Left renal pelvis (tissue), 4 donors: ENCODE results near the gene ZMPSTE24. TPM values are rescaled to one million over a fixed set of nuclear protein-coding genes. Genes with fewer than 3 reads are reported as not detected.
"Not testable (repeated sequence)": the region's sequence is repeated elsewhere in the genome, so short reads cannot be mapped to it uniquely, and the experiment has no call there.

Experiments used
- DNase-seq, 4 donors: peaks; one replicate each; pipeline ENCODE4 v3.0.0-alpha.2; 2013; ENCODE audit warnings: low read depth in 4 of 4, low spot score in 3 of 4
- polyA plus RNA-seq, 4 donors: library from polyadenylated mRNA; unstranded; fragments of 120-200 nt; gene quantifications; one replicate each; pipeline ENCODE4 v1.2.1, GENCODE V29; 2013; ENCODE audit not compliant: insufficient read length in 4 of 4

The ZMPSTE24 gene
- 10 to 100 TPM; 48.7 to 74.8 (median 60.7) TPM for polyA plus RNA-seq

DNA sequence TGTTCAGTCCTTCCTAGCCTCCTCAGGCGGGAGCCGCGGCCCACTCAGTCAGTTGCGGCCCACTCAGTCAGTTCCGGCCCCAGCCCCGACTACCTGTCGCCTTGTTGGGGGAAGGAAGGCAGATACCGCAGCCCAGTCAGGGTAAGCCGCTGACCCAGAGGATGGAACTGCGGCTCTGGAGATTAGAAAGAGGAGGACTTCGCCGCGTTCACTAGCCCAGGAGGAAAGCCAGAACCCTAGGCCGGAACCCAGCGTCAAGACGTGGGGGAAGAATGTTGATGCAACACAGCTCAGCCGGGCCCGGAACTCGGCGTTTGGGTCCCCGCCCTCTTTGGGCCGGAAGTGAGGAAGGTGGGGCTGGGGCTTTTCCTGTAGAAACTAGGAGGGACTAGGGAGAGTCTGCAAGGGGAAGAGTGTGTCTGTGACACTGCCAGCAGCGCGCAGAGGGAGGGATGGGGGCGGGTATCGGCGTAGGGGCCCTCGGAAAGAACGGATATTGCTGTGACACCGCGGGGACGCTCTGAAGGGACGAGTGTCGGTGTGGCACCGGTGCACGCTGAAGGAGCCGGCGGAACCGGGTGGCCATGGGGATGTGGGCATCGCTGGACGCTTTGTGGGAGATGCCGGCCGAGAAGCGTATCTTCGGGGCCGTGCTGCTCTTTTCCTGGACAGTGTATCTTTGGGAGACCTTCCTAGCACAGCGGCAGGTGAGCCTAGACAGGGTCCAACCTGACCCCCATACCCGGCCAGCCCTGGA, at the start of gene ZMPSTE24:
ZMPSTE24 (plus strand) TSS at position 549 of the 757 bp plus-strand sequence; CDS start at position 585, 36 bp downstream.
- DNase-seq: peak; percentile 92 to 96 (median 94)

DNA sequence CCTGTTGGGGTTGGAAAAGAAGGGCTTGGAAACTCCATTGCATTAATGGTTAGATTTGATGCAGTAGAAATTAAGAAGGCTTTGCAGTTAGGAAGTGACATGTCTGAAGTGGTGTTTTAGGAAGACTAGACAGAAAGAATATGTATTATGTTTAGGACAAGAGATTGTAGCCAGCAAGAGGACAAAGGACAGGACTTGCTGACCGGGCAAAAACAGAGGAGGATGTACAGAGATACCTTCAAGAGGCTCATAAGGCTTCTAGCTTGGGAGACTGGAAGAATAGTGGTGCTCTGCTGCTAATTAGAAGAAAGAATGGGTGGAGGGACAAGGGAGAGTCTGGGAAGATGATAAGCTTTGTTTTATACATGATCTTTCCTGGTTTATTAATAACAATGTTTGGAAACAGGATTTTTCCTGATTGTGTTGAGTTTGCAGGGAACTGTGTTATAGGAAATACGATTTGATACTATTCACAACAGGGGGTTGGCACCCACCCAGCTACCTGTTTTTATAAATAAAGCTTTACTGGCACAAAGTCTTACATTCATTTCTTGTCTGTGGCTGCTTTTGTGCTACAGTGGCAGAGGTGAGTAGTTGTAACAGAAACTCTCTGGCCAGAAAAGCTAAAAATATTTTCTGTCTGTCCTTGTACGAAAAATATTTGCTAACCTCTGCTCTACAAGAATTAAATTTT, 47.4 kb upstream of the ZMPSTE24 start:
- no peak for DNase-seq

DNA sequence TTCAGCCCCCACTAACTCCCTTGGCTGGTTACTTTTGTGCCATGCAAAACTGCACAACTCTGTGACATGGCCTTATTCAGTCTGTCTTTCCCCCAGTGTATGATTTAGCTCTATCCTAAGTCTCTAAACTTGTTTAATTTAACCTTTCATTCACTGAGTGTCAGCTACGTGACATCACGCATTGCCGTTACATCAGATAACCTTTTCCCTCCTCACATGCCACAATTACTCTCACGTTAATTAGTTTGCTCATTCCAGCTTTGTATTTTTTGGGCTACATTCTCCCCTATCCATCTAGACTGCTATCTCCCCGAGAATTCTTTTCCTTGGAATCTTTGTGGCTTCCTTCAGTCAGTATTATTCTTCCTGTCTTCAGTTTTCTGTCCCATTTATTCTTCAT, 39.7 kb upstream of the ZMPSTE24 start:
- no peak for DNase-seq

DNA sequence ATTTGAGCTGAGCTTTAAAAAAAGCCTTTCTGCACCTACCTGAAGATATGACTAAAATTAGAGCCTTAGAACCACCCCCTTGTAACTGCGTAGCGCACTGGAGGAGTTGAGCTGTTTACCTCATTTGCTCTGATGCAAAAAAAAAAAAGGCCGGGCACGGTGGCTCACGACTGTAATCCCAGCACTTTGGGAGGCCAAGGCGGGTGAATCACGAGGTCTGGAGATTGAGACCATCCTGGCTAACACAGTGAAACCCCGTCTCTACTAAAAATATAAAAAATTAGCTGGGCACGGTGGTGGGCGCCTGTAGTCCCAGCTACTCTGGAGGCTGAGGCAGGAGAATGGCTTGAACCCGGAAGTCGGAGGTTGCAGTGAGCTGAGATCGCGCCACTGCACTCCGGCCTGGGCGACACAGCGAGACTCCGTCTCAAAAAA, 36.5 kb upstream of the ZMPSTE24 start:
- not testable (repeated sequence) for DNase-seq

DNA sequence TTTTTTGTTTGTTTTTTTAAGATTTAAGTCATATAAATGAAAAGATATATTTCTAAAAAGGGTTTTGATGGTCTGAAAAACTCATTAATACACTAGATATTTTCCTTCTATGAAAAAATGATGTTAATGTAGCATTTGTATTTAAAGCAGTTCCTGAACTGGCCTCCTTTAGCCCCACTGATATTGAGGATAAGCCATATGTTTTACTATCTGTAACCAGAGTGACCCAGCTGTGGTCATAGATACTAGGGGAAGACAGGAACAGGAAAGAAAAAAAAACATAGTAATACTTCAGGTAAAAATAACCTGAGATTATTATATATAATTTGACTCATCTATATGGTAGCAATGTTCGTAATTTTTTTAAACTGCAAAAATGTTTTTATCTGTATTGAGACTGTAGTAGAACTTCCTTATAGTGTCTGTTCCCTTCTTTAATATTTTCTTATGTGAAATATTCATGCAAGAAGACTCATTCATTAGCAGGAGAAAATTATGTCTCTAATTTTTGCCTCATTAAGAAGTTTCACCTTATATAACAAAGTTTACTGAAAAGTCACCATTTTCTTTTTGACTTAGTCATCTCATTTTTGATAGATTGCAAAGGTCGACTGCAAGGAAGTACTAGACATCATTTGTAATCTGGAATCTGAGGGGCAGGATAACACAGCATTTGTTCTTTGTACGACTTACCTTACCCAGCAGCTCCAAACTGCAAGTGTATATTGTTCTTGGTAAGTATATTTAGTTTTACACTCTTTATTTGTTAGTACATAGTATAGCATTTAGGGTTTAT, 35.9 kb upstream of the ZMPSTE24 start:
- DNase-seq: no peak

DNA sequence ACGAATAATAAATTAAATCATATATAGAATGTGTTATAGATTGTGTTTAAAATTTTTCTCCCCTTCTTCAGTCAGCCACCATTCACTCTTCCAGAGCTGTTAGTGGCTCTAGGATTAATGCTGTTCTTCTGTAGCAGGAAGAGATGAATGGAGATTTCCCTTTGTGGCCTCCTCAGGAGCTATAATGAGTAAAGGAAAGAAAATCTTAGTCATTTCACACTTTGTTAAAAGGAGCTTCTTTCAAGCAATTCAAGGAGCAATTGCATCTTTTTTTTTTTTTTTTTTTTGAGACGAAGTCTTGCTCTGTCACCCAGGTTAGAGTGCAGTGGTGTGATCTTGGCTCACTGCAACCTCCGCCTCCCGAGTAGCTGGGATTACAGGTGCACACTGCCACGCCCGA, 34.0 kb upstream of the ZMPSTE24 start:
- DNase-seq: no peak

DNA sequence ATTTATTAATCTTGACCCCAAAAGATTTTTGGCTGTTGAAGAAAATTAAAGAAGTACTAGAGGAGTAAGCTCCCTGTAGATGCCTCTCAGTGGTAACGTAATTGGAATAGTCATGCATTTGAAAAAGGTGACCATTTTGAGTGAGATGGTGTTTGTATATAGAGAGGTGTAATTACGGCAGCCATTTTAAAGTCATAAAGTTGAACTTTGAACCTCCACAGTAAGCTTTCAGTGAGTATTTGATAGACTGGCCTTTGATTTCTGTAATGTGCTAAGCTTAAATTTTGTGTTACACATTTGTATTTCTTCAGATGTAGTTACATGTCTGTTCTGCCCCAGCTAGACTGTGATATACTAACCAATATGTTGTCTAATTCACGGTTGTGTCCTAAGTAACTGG, 31.8 kb upstream of the ZMPSTE24 start:
- no peak for DNase-seq

DNA sequence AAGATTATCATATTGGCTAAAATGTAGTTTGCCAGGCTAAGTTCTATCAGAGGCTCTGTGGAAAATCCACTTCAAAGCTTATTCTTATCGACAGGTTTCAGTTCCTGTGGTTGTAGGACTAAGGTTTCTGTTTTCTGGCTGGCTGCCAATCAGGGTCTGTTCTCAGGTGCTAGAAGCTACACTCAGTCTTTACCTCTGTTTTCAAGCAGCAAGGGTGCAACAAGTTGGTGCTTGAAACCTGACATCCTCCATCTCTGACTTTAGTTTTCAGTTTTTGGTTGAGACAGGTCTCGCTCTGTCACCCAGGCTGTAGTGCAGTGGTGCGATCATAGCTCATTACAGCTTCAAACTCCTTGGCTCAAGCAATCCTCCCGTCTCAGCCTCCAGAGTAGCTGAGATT, 25.6 kb upstream of the ZMPSTE24 start:
- no peak for DNase-seq

DNA sequence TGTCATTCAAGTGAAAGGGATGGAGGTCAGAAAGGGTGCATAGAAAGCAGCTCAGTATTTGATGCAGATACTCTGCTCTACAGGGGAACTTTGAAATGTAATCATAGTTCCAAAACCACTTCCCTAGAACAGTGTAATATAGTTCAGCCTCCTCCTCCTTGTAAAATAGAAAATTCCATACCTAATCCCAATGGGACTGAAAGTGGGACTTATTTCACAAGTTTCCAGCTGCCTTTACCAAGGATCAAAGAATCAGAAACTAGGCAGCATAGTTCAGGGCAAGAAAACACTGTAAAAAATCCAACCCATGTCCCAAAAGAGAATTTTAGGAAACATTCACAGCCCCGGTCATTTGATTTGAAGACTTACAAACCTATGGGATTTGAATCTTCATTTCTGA, 18.4 kb upstream of the ZMPSTE24 start:
- DNase-seq: no peak

DNA sequence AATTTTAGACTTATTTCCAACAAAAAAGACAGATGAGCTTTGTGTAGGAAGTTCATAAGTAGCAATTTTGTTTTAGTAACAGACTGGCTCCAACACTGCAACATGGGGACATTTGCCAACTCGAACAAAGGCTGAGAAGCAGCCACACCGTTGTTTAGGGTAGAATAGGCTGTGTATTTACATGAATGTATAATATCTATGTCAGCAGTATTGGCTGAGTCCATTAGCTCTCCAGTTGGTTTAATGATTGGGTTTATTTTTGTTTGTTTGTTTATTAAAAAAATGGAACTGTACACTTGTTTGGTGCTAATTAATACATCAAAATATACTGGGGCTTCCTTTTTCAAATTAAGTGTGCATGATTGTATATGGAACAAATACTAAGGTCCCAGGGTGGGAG, 17.6 kb upstream of the ZMPSTE24 start:
- no peak for DNase-seq

DNA sequence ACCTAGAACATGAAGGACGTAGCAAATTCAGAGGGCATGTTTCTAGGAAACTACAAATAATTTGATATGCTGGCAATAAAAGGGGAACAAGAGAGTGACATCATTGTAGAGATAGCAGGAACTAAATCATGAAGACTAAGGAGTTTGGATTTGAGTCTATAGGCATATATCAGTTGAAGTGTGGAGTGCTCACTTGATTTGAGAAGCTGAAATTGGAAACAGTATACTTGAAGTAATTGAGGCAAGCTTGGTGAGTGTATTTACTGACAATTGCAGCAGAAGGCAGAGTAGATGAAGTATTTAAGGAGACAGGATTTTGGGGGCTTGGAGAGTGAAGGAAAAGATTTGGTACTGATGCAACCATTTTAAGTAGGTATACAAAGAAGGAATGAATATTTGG, 16.7 kb upstream of the ZMPSTE24 start:
- DNase-seq: no peak

DNA sequence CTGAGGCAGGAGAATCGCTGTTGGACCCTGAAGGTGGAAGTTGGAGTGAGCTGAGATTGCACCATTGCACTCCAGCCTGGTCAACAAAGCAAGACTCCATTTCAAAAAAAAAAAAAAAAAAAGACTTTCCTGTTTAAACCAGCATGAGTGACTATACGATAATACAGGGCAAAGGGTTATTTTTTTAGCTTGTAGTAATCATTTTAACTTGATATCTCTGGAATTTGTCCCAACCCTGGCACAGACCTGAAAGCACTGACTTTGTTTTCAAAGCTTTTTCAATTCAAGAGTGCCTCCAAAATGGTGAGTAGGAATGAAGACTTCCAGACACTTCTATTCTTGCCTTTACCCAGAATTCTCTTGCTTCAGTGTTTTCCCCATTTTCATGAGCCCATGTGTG, 14.7 kb upstream of the ZMPSTE24 start:
- no peak for DNase-seq

DNA sequence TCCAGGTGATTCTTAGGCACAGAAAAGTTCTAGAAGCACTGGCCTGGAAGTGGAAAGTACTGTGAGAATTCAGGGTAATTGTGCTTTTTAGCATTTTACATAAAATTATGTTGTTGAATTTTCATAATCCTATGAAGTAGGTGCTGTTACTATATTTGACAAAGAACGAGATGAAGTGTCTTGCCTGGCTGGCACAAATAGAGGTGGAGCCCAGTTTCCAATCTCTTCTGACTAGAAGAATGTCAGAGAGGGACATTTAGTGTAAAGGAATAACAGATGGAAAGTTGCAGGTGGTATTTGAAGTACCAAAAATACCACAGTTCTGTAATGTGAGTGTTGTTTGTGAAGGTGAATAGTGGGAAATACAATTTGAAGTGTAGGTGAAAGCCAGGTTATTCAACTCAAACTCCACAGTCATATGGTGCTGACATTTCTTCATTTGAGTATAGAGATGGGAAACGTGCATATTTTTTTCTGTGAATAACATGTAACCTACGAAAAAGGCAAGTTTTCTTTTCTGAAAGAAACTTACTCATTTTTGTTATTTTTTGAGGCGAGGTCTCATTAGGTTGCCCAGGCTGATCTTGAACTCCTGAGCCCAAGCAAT, 13.8 kb upstream of the ZMPSTE24 start:
- no peak for DNase-seq

DNA sequence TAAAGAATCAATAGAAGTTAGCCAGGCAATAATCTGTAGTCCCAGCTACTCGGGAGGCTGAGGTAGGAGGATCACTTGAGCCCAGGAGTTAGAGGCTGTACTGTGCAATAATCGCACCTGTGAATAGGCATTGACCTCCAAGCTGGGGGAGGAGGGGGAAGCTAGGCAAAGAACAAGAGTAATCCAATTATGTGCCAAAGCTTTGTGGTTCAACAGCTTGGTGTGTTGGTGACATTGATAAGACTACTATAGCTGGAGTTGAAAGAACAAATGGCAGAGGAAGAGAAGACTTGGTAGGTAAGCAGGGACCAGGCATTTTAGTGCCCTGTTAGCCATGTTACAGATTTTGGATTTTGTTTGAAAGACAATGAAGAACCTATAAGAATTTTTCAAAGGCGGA, 12.3 kb upstream of the ZMPSTE24 start:
- DNase-seq: no peak

DNA sequence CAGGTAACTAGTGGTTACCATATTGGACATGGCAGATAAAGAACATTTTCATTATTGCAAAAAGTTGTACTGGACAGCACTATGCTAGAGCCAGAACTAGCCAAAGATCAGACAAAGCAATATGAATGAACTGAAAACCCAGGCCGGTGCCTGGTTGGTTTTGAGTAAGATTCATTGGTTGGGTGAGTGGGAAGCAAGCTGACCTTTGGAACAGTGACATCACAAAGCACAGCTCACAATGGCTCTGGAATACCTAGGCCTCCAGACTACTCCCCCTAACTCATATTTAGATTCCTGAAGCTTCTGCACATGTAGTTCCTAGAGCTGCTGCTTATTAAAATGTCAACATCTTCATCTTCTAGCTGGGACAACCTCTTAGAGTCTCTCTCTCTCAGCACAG, 10.4 kb upstream of the ZMPSTE24 start, which contains the start of gene TMCO2:
TMCO2 (plus strand) TSS at position 283 of the 400 bp plus-strand sequence; CDS start at position 340, 57 bp downstream.
- DNase-seq: no peak

DNA sequence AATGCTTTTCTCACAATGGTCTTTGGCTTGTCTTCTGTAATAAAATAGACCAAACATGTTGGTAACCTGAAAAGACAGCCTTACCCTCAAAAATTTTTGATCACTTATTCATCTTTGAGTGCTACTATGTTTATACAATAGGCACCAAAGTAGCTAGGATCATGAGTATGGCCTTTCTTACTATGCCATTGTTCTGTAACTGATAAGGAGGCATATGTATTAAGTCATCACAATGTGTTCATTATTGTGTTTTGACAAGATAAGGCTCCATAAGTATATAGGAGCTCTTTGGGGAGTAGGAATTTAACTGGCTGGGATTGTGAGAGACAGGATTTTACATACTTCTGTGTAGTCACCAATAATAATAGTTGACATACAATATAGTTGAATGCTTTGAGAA, 9.6 kb upstream of the ZMPSTE24 start:
- DNase-seq: no peak

DNA sequence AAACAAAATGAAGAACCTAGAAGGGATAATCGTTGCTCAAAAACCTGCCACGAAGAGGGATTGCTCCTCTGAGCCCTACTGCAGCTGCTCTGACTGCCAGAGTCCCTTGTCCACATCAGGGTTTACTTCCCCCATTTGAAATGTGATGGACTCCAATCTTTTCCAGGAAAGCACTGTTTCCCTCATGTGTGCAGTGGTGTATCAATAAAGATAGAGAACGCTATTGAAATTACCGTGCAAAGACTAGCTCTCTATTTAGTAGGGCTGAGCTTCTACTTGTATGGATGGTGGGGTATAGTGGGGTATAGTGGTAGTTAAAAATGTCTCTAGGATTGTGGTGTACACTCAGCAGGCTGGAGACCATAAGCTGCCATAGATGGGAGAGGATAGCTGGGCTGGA, 6.6 kb upstream of the ZMPSTE24 start:
- DNase-seq: no peak

DNA sequence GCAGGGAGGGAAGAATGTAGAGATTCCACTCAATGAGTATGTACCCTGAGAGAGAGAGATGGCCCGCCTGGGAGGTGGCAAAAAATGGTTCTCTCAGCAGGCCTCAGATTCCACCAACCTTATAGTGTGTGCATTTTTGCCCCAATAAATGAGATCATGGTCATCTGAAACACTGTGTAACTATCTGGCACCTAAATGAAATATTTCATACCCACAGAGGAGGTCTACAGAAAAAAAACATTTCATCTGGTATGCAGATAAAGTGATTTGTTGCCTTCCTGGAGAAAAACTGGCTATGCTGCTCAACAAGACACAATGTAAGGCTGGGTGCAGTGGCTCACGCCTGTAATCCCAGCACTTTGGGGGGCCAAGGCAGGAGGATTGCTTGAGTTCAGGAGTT, 5.4 kb upstream of the ZMPSTE24 start:
- no peak for DNase-seq

DNA sequence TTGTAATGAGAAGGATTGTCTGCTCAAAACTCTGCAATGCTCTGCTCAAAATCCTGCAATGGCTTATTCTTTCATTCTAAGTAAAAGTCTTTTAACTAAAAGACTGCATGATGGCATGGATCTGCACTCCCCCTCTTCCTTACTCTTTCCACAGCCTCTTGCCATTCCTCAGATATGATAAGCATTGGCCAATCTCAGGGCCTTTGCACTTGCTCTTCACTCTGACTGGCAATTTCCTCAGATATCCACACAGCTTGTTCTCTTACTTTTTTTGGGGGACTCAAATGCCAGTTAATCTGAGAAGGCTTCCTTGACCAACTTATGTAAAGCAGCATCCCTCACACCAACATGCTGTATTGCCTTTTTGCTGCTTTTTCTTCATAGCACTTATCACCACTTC, 2.8 kb upstream of the ZMPSTE24 start:
- no peak for DNase-seq

DNA sequence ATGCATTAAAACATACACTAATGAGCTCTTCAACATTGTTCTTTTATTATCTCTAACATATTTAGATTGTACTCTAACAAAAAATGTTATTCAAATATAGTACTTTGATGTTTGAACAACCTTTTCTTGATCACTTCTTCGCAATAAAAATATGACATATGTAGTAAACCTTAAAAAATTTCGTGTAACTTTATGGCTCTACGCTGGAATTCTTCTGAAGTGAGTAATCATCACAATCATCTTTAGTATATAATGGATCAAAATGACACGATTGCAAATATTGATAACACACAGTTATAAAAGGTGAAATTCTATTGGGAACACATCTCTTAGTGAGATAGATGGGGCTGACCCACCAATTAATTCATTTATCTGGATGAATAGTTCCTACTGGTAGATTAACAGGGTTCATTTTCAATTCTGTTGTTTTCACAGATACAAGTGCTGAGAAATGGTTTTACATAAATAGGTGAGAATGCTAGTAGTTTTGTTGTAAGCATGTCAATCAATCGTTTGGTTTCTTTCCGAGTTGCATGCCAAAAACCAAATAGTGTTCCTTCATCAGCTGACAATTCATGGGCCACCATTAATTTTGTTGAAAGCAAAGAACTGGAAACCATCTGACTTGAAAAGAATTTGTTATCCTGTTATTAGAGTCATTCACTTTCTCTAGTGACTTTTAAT, 1.5 kb upstream of the ZMPSTE24 start:
- DNase-seq: no peak
